ENCODE data around the gene LHFPL3. TPM values are rescaled to one million over a fixed set of nuclear protein-coding genes. Genes with fewer than 3 reads are reported as not detected.

LHFPL3 gene
- total RNA-seq, 1 experiment from 2014 or later = not detected

DNA sequence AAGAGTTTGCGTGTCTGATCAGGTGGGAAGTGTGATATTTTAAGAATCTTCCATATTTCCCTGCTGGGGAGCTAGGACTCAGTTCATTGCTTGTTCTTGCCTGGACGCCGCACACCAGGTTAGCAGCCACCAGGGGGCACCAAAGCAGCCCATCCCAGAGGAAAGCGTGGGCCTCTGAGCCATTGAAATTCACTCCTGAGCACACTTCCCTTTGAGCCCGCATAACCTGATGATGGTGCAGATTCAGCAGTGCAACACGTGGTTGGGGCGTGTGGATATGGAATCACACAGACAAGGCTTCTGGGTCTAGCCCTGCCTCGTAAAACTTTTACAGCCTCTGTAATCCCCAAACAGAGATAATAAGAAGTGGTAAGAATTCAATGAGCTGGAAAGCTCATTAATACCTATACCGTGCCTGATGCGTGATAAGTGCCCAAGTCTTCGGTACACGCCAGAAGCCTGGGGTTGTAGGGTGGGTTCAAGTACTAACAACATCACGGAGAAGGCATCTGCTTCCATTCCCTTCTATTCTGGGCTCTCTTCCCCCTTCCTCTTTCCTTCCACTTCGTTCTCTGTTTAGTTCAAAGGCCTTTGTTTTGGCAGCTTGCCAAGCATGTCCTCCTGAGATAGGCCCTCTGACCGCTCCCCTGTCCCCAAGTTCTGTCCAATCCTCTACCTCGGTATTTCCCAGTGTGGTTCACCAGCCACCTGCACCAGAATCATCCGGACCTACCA lies 555.5 kb downstream of the LHFPL3 start:
- Histone ChIP-seq H2AK5ac (ENCODE audit: insufficient read length, low read length) (no peak overlapping the region), H3K9me3 (ENCODE audit: control insufficient read depth, low read depth, low read length) (no peaks in the 10 kb centered on the region), H2BK12ac (ENCODE audit: insufficient read length, low read depth, low read length) (no peak overlapping the region), H3K4me1 (ENCODE audit: insufficient read depth, low read length) (no peaks in the 10 kb centered on the region), H2BK20ac (ENCODE audit: low read depth, low read length, poor library complexity, severe bottlenecking) (no peak overlapping the region), H3K27me3 (ENCODE audit: insufficient read depth, low read length) (no peaks in the 10 kb centered on the region), H3K27ac (ENCODE audit: insufficient read length, low read depth, low read length) (no peak overlapping the region), H4K20me1 (ENCODE audit: control insufficient read depth, insufficient read depth, insufficient read length) (no peaks in the 10 kb centered on the region), H3K18ac (ENCODE audit: insufficient read length, low read depth, low read length) (peak overlapping the region; percentile 13), H4K91ac (ENCODE audit: insufficient read length, low read depth, low read length) (no peak overlapping the region), H3K14ac (ENCODE audit: insufficient read depth, low read length) (no peak overlapping the region), H3K23me2 (ENCODE audit: insufficient read length, low read depth, low read length, poor library complexity, severe bottlenecking) (no peaks in the 10 kb centered on the region), H3K23ac (ENCODE audit: insufficient read length, low read depth, low read length) (no peak overlapping the region), H4K5ac (ENCODE audit: insufficient read length, low read depth, low read length) (no peak overlapping the region), H2BK120ac (ENCODE audit: low read depth, low read length, poor library complexity, severe bottlenecking) (no peak overlapping the region), H3K79me2 (ENCODE audit: insufficient read depth, low read length) (no peaks in the 10 kb centered on the region), H3K79me1 (ENCODE audit: insufficient read depth, low read depth, low read length, poor library complexity, severe bottlenecking) (no peaks in the 10 kb centered on the region), H2BK15ac (ENCODE audit: low read depth, low read length) (no peak overlapping the region), H4K8ac (replicated peaks; ENCODE audit: insufficient read length, low read depth, low read length) (no peak overlapping the region), H3K4me2 (ENCODE audit: insufficient read depth, insufficient read length, low read length) (no peak overlapping the region), H2BK5ac (ENCODE audit: insufficient read length, low read length) (no peak overlapping the region), H3K4ac (ENCODE audit: low read depth, low read length) (no peak overlapping the region), H3T11ph (ENCODE audit: low read length) (no peak overlapping the region), H2AFZ (ENCODE audit: low read length) (peak overlapping the region; percentile 43), H3K9ac (ENCODE audit: extremely low read depth, insufficient read length, low read length) (no peak overlapping the region), H3K56ac (ENCODE audit: insufficient read length, low read depth, low read length) (no peak overlapping the region)
- Mint-ChIP-seq H3K36me3 (ENCODE audit: insufficient read depth in 1 of 3, low read depth in 3 of 3) (peaks cover 0 to 3% (median 0%) of the 10 kb centered on the region in 3 experiments; a peak in 2 of 7 replicates), H3K27ac (no peak overlapping the region), H3K27me3 (ENCODE audit: low read depth) (peaks cover 4% of the 10 kb centered on the region), H3K9me3 (peaks cover 9 to 17% of the 10 kb centered on the region in 2 experiments), H3K4me1 (peaks cover 5 to 9% of the 10 kb centered on the region in 2 experiments), H3K4me3 (no peak overlapping the region)
- TF ChIP-seq, protein P1, sequence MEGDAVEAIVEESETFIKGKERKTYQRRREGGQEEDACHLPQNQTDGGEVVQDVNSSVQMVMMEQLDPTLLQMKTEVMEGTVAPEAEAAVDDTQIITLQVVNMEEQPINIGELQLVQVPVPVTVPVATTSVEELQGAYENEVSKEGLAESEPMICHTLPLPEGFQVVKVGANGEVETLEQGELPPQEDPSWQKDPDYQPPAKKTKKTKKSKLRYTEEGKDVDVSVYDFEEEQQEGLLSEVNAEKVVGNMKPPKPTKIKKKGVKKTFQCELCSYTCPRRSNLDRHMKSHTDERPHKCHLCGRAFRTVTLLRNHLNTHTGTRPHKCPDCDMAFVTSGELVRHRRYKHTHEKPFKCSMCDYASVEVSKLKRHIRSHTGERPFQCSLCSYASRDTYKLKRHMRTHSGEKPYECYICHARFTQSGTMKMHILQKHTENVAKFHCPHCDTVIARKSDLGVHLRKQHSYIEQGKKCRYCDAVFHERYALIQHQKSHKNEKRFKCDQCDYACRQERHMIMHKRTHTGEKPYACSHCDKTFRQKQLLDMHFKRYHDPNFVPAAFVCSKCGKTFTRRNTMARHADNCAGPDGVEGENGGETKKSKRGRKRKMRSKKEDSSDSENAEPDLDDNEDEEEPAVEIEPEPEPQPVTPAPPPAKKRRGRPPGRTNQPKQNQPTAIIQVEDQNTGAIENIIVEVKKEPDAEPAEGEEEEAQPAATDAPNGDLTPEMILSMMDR (conservative IDR thresholded peaks at IDR 0.05) = peak; percentile 95
- DNase-seq = peak; percentile 89
- no CpG with 5 or more reads among the region's 17 CpGs for WGBS (ENCODE audit: extremely low coverage, insufficient read length, low lambda C conversion rate)
